ENCODE results near the gene MGME1.
"Not testable (repeated sequence)": the region's sequence is repeated elsewhere in the genome, so short reads cannot be mapped to it uniquely, and the experiment has no call there.

MGME1 gene

GRCh38 chr20:18020931-18021330 is 52.1 kb downstream of the MGME1 start:
- no peak for DNase-seq (ENCODE audit: low read depth in 3 of 3)

GRCh38 chr20:18024606-18025127 is 55.8 kb downstream of the MGME1 start:
- no peak for DNase-seq (ENCODE audit: low read depth in 3 of 3)

- not testable (repeated sequence) for DNase-seq (ENCODE audit: low read depth in 3 of 3)
Observed at GRCh38 chr20:18027011-18027410, 58.2 kb downstream of the MGME1 start.

GRCh38 chr20:18030020-18030419 is 61.2 kb downstream of the MGME1 start:
- no peak for DNase-seq (ENCODE audit: low read depth in 3 of 3)

GRCh38 chr20:18031050-18031449 is 62.2 kb downstream of the MGME1 start:
- DNase-seq (ENCODE audit: low read depth in 3 of 3) = no peak

- DNase-seq (ENCODE audit: low read depth in 3 of 3) = no peak
Observed at GRCh38 chr20:18031888-18032509, 63.2 kb downstream of the MGME1 start.

- no peak for DNase-seq (ENCODE audit: low read depth in 3 of 3)
Observed at GRCh38 chr20:18032977-18033892, 64.4 kb downstream of the MGME1 start.

GRCh38 chr20:18034039-18034438 is 65.2 kb downstream of the MGME1 start:
- DNase-seq (ENCODE audit: low read depth in 3 of 3) = no peak

GRCh38 chr20:18039063-18039462 is 70.2 kb downstream of the MGME1 start:
- no peak for DNase-seq (ENCODE audit: low read depth in 3 of 3)

Data from stimulated activated CD4-positive, alpha-beta T cell treated with anti-CD3 and anti-CD28 coated beads, TNF-alpha, amount 100 ng/mL, for 4 hours (primary cell).